Stimulated activated CD4-positive, alpha-beta T cell treated with anti-CD3 and anti-CD28 coated beads, Interleukin-2, amount 100 ng/mL, for 24 hours (primary cell): ENCODE measurements around the gene WDCP.
"Not testable (repeated sequence)": the region's sequence is repeated elsewhere in the genome, so short reads cannot be mapped to it uniquely, and the experiment has no call there.

Experiments
- DNase-seq, 2 donors: peaks; one replicate each; pipeline ENCODE4 v3.0.0-alpha.2; 2020

The WDCP gene

DNA sequence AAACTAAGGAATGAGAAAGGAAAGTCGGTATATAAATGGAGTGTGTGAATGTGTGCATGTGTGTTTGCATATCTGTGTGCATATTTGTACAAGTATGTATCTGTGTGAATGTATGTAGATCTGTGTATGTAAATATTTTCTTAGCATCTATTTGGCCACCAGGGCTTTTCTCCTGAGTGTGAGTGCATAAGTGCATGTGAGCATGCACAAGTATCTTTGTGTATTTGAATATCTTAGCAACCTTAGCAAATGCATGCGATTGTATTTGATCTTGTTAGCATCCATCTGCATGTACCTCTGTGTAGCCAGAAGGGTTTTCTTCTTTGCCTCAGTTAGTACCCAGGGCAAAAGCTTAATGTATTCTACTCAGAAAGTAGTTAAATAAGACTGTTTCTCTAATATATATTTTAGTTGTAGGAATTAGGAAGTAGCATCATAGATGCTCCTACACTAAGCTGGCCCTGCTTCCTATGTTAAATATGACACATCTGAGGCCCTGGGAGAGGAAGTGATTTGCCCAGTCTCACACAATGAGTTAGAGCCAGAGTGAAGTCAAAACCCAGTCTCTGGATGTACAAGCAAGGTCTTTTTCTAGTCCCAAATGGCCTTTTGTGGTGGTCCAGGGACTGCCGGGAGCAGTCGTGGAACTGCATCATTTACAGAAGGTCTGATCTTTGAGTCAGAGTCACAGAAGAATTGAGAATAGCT is 11.5 kb upstream of the WDCP start:
- DNase-seq = no peak

DNA sequence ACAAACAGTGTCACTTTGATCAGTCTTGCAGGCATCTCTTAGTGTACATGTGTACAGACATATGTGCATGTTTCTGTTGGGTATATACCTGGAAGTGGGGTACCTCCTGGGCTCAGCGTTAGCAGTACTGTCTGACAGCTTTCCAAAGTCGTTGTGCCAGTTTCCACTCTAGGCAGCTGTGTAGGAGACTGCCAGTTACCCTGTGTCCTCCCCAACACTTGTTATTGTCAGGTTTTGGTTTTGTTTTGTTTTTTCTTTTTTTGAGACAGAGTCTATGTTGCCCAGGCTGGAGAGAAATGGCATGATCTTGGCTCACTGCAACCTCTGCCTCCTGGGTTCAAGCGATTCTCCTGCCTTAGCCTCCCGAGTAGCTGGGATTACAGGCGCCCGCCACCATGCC is 8.6 kb upstream of the WDCP start:
- DNase-seq = no peak

DNA sequence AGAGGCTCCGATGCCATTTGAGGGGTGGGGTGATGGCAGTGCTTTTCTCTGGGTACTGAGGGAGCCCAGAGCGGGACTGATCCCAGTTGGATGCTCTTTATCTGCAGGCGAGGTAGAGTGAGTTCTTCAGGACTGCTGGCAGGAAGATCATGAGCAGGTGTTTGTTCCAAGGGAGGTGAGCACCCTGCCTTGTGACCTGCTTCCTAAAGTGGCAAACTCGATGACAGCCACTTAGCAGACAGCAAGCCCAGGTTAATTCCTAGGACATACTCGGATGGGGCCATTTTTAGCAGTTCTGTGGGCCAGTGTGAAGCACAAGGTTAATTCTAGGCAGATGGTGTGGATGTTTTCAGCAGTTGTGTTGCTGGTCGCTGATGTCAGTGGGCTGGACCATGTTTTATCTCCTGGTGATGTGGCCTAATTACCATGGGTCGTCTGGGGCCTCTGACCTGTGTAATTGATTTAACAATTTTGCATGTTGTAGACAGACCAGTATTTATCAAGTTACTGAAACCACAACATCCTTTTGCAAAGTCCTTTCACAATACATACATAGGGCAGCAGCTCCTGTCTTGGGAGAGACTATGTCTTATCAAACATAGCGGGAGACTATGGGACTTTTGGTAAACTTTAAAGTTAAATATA is 7.3 kb upstream of the WDCP start:
- DNase-seq = no peak

DNA sequence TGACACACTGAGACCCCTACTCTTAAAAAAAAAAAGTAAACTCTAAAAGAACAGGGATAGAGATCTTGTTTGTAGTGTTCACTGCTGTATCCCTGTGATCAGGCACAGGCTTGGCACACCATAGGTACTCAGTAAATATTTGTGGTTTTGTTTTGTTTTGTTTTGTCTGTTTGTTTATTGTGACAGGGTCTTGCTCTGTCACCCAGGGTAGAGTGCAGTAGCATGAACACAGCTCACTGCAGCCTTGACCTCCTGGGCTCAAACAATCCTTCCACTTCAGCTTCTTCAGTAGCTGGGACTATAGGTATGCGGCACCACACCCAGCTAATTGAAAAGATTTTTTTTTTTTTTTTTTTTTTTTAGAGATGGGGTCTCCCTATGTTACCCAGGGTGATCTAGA is 5.8 kb upstream of the WDCP start:
- DNase-seq = no peak

DNA sequence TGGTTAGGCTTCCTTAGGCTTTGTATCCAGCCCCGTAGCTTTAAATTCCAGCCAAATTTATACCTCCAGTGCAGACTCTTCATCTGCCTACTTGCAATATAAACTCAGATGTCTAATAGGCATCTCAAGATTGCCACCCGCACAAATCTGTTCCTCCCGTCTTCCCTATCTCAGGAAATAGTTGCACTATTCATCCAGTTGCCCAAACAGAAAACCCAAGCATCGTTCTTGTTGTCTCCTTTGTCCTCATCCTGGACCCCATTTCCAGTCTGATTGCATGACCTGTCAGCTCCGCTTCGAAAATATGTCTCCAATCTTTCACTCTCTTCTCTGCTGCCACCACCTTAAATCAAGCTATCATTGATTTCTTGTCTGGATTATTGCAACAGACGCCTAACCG is 4.6 kb upstream of the WDCP start:
- DNase-seq = no peak

DNA sequence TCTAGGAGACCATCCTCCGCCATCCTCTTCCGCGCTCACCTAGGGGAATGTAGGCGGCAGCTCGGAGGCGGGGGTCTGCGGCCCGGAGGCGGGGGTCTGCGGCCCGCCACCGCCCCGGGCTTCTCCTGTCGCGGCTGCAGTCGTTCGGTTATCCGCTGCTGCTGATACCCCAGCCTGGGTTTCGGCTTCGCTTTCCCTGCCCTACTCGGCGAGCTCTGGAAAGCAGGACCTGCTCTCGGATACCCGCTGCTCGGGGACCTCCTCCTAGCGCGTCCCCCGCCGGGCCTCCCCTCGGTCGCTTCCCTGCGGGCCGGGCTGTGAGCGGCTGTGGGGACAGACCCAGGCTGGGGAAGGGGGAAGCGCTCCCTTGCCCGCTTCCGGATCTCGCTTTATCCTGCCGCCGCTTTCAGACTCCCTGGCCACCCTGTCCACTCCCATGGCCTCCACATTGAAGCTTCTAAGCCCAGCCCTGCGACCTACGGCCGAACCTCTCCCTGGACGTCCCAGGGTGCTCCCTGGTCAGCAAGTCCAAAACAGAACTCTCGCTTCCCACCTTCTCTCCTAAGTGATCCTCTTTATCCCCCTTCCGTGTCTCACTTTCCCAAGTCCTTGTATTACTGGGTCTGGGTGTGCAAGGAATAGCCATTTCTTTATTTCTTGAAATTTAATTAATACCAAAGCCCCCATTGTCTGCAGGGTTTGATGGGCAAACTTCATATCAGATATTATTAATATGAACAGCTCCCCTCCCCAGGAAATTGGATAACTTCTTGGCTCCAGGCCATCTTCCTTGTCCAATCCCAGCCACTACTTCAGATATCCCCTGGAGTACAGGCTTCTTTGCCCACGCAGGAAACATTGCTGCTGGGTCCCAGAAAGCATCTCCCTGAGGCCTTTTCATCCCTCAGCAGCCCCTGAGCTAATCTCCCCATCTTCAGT is 3.1 kb upstream of the WDCP start:
- DNase-seq = peak; percentile 21

DNA sequence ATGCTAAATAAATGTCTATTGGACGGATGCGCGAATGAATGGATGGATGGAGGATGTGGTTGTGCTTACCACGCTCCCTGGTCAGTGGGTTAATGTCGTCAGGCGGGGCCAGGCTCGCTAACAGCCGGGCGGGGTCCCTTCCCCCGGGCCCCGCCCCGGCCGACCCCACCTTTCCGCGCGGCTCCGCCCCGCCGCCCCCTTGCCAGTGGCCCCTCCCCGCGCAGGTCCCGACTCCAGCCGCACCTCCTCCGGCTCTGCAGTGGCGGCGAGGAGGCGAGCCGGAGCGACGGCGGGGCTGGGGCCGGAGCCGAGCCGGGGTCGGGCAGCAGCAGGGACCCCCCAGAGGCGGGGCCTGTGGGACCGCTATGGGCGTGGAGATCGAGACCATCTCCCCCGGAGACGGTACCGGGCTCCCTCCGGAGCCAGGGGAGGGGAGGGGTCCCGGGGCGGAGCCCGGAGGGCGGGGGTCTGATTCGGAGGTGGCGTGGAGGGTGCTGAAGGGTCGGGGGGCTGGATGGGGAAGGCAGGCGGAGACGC is 2.4 kb upstream of the WDCP start, which contains the start of gene FKBP1B:
Gene FKBP1B, plus strand, starts transcription at position 257 of the 537 bp plus-strand sequence. Its CDS starts 109 bp downstream, at position 366.
- DNase-seq = peak; percentile 61 to 72

DNA sequence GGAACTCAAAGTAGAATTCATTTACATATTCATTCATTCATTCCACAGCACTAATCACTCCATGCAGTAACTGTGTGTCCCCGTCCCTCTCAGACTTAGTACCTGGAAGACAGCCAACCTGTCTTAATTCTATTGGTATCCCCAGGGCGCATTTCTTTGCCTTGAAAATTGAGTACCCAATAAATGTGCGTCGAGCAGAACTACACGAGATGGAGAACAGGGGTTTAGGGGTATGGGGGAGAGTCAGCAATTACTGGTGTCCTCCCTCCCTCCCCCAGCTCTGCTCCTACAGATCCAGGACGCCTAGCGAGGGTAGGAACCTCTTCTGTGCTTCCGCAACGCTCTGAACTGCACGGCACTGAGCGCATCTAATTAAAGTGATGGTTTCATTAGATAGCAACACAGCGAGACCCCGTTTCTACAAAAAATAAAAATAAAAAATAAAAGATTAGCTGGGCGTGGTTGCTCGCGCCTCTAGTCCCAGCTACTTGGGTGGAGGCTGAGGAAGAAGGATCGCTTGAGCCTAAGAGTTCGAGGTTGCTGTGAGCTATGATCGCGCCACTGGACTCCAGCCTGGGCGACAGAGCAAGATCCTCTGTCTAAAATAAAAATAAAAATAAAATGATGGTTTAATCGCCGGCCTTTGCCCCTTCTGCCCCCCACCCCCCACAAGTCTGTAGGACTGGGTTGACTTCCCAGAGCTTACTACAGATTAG is 1.7 kb upstream of the WDCP start:
- DNase-seq = no peak

DNA sequence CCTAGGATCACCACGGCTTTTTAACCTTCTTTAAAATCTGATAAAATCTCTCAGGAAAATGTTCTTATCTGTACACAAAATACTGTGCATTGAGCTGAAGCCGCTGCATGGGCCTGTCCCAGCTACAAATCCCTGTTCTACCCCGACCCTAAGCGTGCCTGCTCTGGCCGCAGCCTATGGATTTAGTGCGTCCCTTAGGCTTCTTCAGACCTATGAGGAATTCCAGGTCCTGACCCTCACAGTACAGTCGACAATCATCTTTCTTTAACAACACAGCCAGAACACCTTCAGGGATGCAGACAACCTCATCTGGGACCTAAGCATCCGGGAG is 477 bp upstream of the WDCP start:
- no peak for DNase-seq

DNA sequence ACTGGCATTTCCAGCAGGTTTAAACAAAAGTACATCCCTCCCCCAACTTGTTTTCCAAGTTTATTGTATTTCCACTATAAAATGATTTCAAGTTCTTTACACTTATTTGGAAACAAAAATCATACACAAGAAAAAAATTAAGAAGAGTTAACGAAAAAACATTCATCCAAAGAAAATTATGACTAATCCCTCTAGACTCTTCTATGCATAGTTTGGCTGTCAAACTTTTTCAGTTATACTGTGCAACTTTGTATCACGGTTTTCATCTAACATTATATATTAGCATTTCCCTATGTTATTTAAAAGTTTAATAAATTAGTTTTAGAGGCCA is 627 bp downstream of the WDCP start:
- no peak for DNase-seq

DNA sequence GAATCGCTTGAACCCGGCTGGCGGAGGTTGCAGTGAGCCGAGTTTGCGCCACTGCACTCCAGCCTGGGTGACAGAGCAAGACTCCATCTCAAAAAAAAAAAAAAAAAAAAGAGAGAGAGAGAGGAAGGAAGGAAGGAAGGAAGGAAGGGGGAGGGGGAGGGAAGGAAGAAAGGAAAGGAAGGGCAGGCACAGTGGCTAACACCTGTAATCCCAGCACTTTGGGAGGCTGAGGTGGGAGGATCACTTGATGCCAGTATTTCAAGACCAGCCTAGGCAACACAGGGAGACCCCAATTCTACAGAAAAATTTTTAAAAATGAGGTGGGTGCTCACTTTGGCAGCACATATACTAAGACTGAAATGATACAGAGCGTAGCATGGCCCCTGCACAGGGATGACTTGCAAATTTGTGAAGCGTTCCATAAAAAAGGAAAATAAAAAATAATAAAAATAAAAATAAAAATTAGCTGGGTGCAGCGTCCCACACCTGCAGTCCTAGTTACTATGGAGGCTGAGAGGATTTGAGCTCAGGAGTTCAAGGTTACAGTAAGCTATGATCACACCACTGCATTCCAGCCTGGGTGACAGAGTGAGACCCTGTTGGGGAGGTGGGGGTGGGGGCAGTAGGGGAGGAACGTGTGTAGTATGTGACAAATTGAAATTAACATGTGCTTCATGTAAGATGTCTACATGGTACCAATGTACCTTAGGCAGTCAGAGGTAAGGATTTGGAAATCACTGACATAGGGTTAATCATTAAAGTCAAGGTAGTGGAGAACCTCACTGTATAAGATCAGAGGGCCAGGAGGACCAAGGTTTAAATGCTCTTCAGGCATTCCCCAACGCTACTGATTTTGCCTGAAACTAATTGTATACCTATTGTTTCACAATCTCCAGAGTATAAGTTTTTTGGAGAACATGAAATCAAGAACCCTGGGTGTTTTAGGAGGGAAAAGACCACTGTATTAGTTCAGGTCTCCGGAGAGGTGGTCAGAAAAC is 1.4 kb downstream of the WDCP start:
- no peak for DNase-seq

DNA sequence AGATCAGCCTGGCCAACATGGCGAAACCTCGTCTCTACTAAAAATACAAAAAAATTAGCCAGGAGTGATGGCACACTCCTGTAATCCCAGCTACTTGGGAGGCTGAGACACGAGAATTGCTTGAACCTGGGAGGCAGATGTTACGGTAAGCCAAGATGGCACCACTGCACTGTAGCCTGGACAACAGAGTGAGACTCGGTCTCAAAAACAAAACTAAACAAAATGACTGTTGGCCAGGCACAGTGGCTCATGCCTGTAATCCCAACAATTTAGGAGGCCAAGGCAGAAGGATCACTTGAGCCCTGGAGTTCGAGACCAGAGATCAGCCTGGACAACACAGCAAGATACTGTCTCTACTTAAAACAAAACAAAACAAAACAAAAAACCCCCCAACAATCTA is 4.1 kb downstream of the WDCP start:
- DNase-seq = not testable (repeated sequence)

DNA sequence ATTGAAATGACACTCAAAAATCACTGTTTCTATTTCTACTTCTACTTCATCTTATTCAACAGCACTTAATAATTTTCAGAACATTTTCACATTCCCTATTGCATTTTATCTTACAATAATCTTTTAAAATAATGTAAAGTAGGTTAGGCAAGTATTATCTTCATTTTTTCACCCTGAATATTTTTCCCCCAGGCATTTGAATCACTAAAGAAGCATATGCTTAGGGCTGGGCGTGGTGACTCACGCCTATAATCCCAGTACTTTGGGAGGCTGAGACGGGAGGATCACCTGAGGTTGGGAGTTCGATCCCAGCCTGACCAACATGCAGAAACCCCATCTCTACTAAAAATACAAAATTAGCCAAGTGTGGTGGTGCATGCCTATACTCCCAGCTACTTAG is 6.7 kb downstream of the WDCP start:
- DNase-seq = no peak

DNA sequence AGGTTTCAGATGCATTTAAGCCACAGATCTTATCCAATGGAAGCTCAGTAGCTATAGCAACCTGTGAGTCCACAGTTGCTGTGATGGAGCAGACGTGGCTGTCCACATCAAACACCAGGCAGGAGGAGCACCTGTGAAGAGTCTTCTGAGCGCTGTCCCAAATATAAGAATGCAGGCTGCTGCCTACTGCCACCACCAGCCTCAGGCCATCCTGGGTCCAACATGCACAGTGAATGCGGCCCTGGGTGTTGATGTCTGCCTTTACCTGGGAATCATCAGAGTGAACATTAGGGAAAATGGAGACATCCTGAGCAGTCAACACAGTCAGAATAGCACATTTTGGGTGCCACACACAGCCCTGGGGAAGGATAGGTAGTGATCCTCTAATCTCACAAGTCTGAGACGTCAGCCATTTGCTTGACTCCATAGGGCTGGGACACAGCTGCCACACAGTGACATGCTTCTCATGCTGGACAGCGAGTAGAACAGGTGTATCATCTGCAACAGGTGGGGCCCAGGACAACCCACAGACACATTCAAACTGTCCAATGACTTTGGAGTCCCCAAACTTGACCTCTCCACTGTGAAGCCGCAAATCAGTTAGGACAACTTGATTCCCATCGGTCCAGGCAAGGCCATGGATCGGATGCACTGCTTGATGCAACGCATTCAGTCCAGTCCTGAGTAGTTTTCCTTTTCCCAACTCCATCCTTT is 8.2 kb downstream of the WDCP start:
- no peak for DNase-seq

DNA sequence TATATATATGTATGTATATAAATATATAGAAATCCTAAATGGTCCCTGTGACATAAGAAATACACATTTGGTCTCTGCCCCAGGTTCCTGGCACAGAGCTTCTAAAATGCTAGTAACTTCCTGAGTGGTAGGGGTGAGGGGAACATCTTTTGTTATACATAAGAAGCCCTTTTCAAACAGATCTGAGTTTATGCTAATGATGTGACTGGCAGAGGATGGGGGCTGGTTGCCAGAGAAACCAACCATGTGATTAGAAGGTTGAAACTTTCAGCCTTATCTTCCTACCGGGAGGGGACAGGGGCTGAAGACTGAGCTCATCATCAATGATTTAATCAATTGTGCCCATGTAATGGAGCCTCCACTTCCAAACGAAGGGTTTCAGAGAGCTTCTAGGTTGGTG is 21.0 kb downstream of the WDCP start:
- DNase-seq = no peak

DNA sequence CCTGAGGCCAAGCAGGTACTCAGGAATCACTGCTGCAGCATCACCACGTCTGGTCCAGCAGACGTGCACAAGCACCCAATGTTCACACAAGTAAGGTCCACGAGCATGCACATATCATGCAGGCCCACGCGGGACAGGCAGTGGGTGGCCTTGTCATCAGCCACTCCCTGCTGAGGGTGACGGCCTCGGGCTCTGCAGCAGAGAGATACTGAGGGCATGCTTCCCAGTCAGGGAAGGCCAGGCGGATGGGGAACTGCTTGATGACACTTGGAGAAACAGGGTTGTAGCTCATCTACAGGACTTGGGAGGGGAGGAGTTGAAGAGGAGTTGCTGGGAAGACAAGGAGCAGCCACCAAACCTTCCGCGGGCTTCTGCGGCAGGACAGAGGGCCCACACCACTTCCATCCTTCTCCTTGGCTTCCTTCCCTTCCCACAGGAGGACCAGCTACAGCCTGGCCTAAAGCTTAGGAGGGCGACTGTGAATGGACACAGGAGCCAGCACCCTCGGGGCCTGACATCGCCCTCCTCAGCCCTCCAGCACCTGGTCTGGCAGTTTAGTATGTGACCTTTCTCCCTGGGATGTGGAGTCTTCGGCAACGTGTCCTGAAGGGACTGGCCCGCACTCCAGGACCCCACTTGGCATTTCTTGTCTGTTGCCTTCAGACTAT is 22.1 kb downstream of the WDCP start:
- DNase-seq = no peak

DNA sequence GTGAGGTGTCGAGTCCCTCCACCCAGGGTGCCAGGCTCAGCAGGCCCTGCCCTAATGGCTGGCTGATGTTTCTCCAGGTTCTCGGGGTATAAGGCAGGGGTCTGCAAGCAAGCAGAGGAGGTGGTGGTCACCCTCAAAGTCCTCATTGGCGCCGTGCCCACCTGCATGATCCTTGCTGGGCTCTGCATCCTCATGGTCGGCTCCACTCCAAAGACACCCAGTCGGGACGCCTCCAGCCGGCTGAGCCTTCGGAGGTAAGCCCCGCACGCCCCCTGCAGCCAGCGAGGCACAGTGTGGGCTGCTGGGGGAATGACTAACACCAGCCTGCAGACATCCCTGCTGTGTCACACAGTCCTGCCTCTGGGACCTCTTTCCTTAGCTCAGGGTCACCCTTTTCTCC is 23.2 kb downstream of the WDCP start:
- no peak for DNase-seq

DNA sequence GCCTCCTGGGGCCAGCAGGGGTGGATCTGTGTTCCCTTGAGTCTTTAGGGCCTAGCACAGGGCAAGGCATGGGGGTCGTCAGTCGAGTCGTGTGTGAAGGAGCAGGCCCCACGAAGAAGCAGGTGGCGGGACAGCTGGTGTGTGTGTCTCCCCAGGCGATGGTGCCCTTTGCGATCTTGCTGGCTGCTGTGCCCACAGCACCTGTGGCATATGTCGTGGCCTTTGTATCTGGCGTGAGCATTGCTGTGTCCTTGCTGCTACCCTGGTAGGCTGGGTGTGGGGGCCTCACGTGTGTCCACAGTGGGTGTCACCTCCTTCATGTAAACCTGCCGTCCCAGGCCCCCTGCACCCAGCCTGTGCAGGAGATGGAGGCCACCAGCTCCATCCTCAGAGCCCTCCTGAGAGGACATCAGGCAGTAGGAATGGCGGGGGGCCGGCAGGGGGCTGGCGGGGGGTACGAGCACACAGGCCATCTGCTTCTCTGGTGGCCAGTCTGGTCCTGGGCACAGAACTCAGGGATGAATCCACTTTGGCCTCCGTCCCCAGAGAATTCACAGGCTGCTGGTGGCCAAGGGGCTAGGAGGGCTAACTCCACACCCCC is 24.1 kb downstream of the WDCP start:
- DNase-seq = no peak

DNA sequence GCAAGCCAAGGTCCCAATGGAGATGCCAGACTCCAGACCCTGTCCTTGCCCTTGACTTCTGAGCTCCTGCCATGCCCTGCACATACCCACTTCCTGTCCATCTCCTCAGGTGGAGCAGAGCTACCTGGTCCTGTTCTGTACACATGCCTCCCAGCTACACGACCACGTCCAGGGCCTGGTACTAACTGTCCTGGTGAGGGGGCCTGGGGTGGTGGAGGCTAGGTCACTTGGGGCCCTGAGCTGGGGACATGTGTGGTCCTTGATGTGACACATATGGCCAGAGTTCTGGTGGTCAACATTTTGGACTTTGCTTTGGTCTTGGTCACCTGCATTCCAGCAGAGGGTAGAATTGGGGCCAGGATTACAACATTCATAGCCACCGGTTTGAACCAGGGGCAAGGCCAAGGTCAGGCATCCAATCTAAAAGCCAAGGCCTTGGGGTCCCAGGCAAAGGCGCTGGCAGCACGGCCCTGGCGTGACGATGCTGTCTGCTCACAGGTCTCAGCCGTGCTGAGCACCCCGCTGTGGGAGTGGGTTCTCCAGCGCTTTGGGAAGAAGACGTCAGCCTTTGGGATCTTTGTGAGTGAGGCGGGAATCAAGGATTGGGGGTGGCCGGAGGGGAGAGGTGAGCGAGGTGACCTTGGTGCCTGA is 24.7 kb downstream of the WDCP start:
- DNase-seq = no peak
